HTR-8/SVneo (cell line): ENCODE data around the gene FAM174C.
A peak's percentile ranks its signal among the peaks of the same experiment; 100 is the strongest.

Experiments
- DNase-seq: peaks from one replicate; pipeline ENCODE4 v3.0.0; 2011; ENCODE audit warnings: low spot score, mixed read lengths; ENCODE audit not compliant: insufficient read length
- FAIRE-seq: peaks from 2 replicates; lab custom pipeline; 2011; peaks lifted over from hg19 to GRCh38; lab: Jason Lieb, UNC

Gene FAM174C

GRCh38 chr19:1259876-1260748 is 15.2 kb upstream of the FAM174C start:
- FAIRE-seq, result no peak
- no peak for DNase-seq

- DNase-seq (no peak), FAIRE-seq (peak; percentile 68)
Observed at GRCh38 chr19:1260749-1261537, 14.4 kb upstream of the FAM174C start.

- FAIRE-seq (no peak), DNase-seq (no peak)
Observed at GRCh38 chr19:1261538-1261797, 13.9 kb upstream of the FAM174C start.

- no peak for DNase-seq
- FAIRE-seq, result no peak
Observed at GRCh38 chr19:1261798-1262622, 13.3 kb upstream of the FAM174C start.

- FAIRE-seq (peak; percentile 13), DNase-seq (no peak)
Observed at GRCh38 chr19:1262623-1263123, 12.7 kb upstream of the FAM174C start.

- DNase-seq, result no peak
- no peak for FAIRE-seq
Observed at GRCh38 chr19:1263188-1263587, 12.1 kb upstream of the FAM174C start.

GRCh38 chr19:1264801-1265614 is 10.3 kb upstream of the FAM174C start:
- FAIRE-seq (peak; percentile 86), DNase-seq (peak; percentile 77)

GRCh38 chr19:1265615-1266128 is 9.7 kb upstream of the FAM174C start:
- DNase-seq, result no peak
- FAIRE-seq, result no peak

- DNase-seq (peak; percentile 76), FAIRE-seq (peak; percentile 44)
Observed at GRCh38 chr19:1266129-1266915, 9.0 kb upstream of the FAM174C start.

- DNase-seq, result no peak
- FAIRE-seq, result no peak
Observed at GRCh38 chr19:1266916-1267476, 8.3 kb upstream of the FAM174C start.

GRCh38 chr19:1267477-1268225 is 7.7 kb upstream of the FAM174C start:
- DNase-seq (no peak), FAIRE-seq (no peak)

GRCh38 chr19:1268226-1269064 is 6.9 kb upstream of the FAM174C start:
- FAIRE-seq (no peak), DNase-seq (no peak)

GRCh38 chr19:1269065-1269477 is 6.3 kb upstream of the FAM174C start, which contains the start of gene CIRBP:
TSS of gene CIRBP (plus strand) at chr19:1269332. CDS start at chr19:1270934, 1,602 bp downstream.
- DNase-seq (peak; percentile 94), FAIRE-seq (peak; percentile 84)

- DNase-seq (peak; percentile 76), FAIRE-seq (peak; percentile 9)
Observed at GRCh38 chr19:1269478-1270212, 5.7 kb upstream of the FAM174C start.

- FAIRE-seq (no peak), DNase-seq (no peak)
Observed at GRCh38 chr19:1270213-1270853, 5.0 kb upstream of the FAM174C start.
